Nephron progenitor cell (in vitro differentiated cells): Measurements from ENCODE around the gene PRCP.

ENCODE experiments used
- DNase-seq: peaks from one replicate; pipeline ENCODE4 v3.0.0; 2021
- H3K27ac Mint-ChIP-seq: 2 replicates; pipeline ENCODE4 v1.8.0; 2021; ENCODE audit warnings: mild to moderate bottlenecking, moderate library complexity, mixed read lengths
- H3K27me3 Mint-ChIP-seq: 2 replicates; pipeline ENCODE4 v1.8.0; 2021; ENCODE audit warnings: mild to moderate bottlenecking, low read depth, mixed read lengths; ENCODE audit not compliant: poor library complexity
- H3K36me3 Mint-ChIP-seq: 2 replicates; pipeline ENCODE4 v1.8.0; 2021; ENCODE audit warnings: low read depth, mixed read lengths
- H3K4me1 Mint-ChIP-seq: 2 replicates; pipeline ENCODE4 v1.8.0; 2021; ENCODE audit warnings: mixed read lengths
- H3K4me3 Mint-ChIP-seq: 2 replicates; pipeline ENCODE4 v1.8.0; 2021; ENCODE audit warnings: mild to moderate bottlenecking, moderate library complexity, mixed read lengths
- H3K9me3 Mint-ChIP-seq: 2 replicates; pipeline ENCODE4 v1.8.0; 2021; ENCODE audit warnings: mild to moderate bottlenecking, moderate library complexity, mixed read lengths
- CTCF ChIP-seq: fragments of 200-600 bp; sonication (generic); IDR thresholded peaks from 2 replicates; pipeline ENCODE4 v1.5.0; 2021; ENCODE audit warnings: antibody characterized with exemption

Gene PRCP

DNA sequence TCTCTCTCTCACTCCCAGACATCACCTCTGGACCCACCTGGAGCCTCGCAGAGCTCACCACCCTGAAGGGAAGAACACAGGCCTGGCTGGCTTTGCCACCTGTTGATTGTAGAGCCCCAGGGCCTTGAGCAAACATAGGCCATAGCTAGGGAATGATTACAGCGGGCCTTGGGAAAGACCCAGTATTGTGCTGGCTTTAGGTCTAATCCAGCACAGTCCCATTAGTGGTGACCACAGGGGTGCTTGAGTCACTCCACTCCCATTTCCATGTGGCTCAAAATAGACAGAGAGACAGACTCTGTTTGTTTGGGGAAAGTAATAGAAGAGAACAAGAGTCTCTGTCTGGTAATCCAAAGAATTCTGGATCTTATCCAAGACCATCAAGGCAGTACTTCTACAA lies 123.9 kb downstream of the PRCP start:
- no peak for TF ChIP-seq CTCF
- Mint-ChIP-seq H3K4me3 (no peak overlapping the region), H3K36me3 (no peaks in the 10 kb centered on the region), H3K27me3 (peaks cover 3% of the 10 kb centered on the region), H3K4me1 (no peaks in the 10 kb centered on the region), H3K9me3 (peaks cover 23% of the 10 kb centered on the region), H3K27ac (no peak overlapping the region)
- DNase-seq: no peak

DNA sequence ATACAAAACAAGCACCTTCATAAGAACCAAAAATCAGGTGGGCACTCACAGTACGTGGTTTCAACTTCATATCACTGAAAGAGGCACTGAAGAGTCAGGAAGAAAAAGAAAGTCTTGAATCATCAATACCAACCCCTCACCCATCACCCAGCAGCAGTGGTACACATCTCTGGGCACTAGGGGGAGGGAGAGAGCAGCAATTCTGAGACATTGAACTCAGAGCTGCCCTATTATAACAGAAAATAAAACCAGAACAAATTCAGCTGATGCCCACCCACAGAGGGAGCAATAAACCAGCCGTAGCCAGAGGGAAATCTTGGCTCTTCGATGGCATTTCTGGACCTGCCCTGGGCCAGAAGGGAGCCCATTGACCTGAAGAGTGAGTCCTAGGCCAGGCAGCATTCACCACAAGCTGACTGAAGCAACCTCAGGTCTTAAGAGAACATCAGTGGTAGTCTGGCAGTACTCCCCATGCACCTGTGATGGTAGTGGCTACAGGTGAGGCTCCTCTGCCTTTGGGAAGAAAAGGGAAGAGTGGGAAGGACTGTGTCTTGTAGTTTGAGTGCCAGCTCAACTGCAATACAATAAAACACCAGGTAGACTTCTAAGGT lies 124.4 kb downstream of the PRCP start:
- Mint-ChIP-seq H3K4me3 (no peak overlapping the region), H3K27me3 (peaks cover 3% of the 10 kb centered on the region), H3K9me3 (peaks cover 19% of the 10 kb centered on the region), H3K36me3 (no peaks in the 10 kb centered on the region), H3K4me1 (no peaks in the 10 kb centered on the region), H3K27ac (no peak overlapping the region)
- DNase-seq: peak; percentile 43
- peak; percentile 50 for TF ChIP-seq CTCF

GRCh38 chr11:82775218-82775617 lies 125.0 kb downstream of the PRCP start:
- no peak for DNase-seq
- Mint-ChIP-seq H3K27me3 (peaks cover 3% of the 10 kb centered on the region), H3K4me1 (no peaks in the 10 kb centered on the region), H3K36me3 (no peaks in the 10 kb centered on the region), H3K9me3 (peaks cover 19% of the 10 kb centered on the region), H3K27ac (no peak overlapping the region), H3K4me3 (no peak overlapping the region)
- TF ChIP-seq CTCF: no peak
